Measurements from ENCODE around the gene PIP4K2A.

DNA sequence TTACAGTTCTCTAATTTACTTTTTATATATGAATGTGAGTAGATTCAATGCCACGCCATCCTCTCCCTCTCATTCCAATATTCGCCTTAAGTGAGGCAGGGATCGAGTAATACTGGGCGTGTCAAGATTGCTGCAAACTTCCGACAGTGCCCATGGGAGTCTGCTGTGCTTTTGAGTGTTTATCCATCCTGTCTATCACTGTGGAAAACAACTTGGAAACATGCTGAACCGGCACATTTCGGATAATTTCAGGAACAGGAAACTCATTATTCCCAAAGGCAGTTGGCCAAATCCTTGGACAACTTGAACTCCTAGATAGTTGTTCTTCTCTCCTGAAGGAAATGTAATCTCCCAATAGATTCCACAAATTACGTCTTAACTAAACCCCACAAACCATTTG lies 28.5 kb downstream of the PIP4K2A start:
- TF ChIP-seq, protein P1, sequence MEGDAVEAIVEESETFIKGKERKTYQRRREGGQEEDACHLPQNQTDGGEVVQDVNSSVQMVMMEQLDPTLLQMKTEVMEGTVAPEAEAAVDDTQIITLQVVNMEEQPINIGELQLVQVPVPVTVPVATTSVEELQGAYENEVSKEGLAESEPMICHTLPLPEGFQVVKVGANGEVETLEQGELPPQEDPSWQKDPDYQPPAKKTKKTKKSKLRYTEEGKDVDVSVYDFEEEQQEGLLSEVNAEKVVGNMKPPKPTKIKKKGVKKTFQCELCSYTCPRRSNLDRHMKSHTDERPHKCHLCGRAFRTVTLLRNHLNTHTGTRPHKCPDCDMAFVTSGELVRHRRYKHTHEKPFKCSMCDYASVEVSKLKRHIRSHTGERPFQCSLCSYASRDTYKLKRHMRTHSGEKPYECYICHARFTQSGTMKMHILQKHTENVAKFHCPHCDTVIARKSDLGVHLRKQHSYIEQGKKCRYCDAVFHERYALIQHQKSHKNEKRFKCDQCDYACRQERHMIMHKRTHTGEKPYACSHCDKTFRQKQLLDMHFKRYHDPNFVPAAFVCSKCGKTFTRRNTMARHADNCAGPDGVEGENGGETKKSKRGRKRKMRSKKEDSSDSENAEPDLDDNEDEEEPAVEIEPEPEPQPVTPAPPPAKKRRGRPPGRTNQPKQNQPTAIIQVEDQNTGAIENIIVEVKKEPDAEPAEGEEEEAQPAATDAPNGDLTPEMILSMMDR (conservative IDR thresholded peaks at IDR 0.05; ENCODE audit: low read depth in 2 of 2): no peak
- TF ChIP-seq STAT1 (IDR thresholded peaks at IDR 0.05; ENCODE audit: unreplicated experiment) (no peak), EZH2 (IDR thresholded peaks at IDR 0.05; ENCODE audit: low read depth, unreplicated experiment) (no peak), EZH2phosphoT487 (IDR thresholded peaks at IDR 0.05; ENCODE audit: unreplicated experiment) (no peak), POLR2AphosphoS5 (IDR thresholded peaks at IDR 0.05; ENCODE audit: low read depth) (no peak), CREB1 (CRISPR knock-in tag; IDR thresholded peaks at IDR 0.05; ENCODE audit: low read depth) (no peak), JUNB (IDR thresholded peaks at IDR 0.05; ENCODE audit: unreplicated experiment) (no peak), ZNF114 (CRISPR knock-in tag; IDR thresholded peaks at IDR 0.05) (no peak)
- TF ChIP-seq, protein P2, sequence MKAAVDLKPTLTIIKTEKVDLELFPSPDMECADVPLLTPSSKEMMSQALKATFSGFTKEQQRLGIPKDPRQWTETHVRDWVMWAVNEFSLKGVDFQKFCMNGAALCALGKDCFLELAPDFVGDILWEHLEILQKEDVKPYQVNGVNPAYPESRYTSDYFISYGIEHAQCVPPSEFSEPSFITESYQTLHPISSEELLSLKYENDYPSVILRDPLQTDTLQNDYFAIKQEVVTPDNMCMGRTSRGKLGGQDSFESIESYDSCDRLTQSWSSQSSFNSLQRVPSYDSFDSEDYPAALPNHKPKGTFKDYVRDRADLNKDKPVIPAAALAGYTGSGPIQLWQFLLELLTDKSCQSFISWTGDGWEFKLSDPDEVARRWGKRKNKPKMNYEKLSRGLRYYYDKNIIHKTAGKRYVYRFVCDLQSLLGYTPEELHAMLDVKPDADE (IDR thresholded peaks at IDR 0.05): no peak
- TF ChIP-seq, protein P3, sequence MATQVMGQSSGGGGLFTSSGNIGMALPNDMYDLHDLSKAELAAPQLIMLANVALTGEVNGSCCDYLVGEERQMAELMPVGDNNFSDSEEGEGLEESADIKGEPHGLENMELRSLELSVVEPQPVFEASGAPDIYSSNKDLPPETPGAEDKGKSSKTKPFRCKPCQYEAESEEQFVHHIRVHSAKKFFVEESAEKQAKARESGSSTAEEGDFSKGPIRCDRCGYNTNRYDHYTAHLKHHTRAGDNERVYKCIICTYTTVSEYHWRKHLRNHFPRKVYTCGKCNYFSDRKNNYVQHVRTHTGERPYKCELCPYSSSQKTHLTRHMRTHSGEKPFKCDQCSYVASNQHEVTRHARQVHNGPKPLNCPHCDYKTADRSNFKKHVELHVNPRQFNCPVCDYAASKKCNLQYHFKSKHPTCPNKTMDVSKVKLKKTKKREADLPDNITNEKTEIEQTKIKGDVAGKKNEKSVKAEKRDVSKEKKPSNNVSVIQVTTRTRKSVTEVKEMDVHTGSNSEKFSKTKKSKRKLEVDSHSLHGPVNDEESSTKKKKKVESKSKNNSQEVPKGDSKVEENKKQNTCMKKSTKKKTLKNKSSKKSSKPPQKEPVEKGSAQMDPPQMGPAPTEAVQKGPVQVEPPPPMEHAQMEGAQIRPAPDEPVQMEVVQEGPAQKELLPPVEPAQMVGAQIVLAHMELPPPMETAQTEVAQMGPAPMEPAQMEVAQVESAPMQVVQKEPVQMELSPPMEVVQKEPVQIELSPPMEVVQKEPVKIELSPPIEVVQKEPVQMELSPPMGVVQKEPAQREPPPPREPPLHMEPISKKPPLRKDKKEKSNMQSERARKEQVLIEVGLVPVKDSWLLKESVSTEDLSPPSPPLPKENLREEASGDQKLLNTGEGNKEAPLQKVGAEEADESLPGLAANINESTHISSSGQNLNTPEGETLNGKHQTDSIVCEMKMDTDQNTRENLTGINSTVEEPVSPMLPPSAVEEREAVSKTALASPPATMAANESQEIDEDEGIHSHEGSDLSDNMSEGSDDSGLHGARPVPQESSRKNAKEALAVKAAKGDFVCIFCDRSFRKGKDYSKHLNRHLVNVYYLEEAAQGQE (IDR thresholded peaks at IDR 0.05; ENCODE audit: unreplicated experiment): no peak
